Esophagus muscularis mucosa (tissue), 4 donors: Measurements from ENCODE around the gene MTM1.

Experiments used
- EP300 ChIP-seq: sonication (generic); formaldehyde crosslinking; IDR thresholded peaks from one replicate; pipeline ENCODE4 v1.6.1; 2017; ENCODE audit warnings: antibody characterized with exemption
- POLR2A ChIP-seq: fragments of 450-650 bp; IDR thresholded peaks from one replicate; pipeline ENCODE4 v1.6.1; 2017; ENCODE audit warnings: antibody characterized with exemption, moderate library complexity, mild to moderate bottlenecking, low read depth
- POLR2AphosphoS5 ChIP-seq, 2 donors: sonication (generic); formaldehyde crosslinking; IDR thresholded peaks; one replicate each; pipeline ENCODE4 v1.6.1; 2017; ENCODE audit warnings: antibody characterized with exemption in 2 of 2
- TF ChIP-seq, protein P1 (sequence below), 3 experiments: fragments of 200-600 bp in 2 of 3; fragments of 450-650 bp in 1 of 3; sonication (generic) in 2 of 3; IDR thresholded peaks; one replicate each; pipeline ENCODE4 v1.5.1; 2017 to 2019; ENCODE audit warnings: antibody characterized with exemption in 3 of 3, mild to moderate bottlenecking in 2 of 3, moderate library complexity in 1 of 3

- TF ChIP-seq, protein P1, sequence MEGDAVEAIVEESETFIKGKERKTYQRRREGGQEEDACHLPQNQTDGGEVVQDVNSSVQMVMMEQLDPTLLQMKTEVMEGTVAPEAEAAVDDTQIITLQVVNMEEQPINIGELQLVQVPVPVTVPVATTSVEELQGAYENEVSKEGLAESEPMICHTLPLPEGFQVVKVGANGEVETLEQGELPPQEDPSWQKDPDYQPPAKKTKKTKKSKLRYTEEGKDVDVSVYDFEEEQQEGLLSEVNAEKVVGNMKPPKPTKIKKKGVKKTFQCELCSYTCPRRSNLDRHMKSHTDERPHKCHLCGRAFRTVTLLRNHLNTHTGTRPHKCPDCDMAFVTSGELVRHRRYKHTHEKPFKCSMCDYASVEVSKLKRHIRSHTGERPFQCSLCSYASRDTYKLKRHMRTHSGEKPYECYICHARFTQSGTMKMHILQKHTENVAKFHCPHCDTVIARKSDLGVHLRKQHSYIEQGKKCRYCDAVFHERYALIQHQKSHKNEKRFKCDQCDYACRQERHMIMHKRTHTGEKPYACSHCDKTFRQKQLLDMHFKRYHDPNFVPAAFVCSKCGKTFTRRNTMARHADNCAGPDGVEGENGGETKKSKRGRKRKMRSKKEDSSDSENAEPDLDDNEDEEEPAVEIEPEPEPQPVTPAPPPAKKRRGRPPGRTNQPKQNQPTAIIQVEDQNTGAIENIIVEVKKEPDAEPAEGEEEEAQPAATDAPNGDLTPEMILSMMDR (IDR thresholded peaks at IDR 0.05): no peak
- TF ChIP-seq POLR2AphosphoS5 (IDR thresholded peaks at IDR 0.05) (no peak), POLR2A (no peak), EP300 (no peak)
These were observed 121.7 kb downstream of the MTM1 start for GRCh38 chrX:150690126-150690525.
